NOMO-1 treated with DMSO at 0.1 percent for 48 hours (cell line): Measurements from ENCODE around the gene MRPS9.

Experiments used
- DNase-seq: peaks from one replicate; lab custom pipeline; 2025; ENCODE audit not compliant: unreplicated experiment; lab: John Stamatoyannopoulos, UW

MRPS9 gene

GRCh38 chr2:105078906-105079495, 41.1 kb downstream of the MRPS9 start:
- no peak for DNase-seq

GRCh38 chr2:105080461-105080860, 42.6 kb downstream of the MRPS9 start:
- no peak for DNase-seq

GRCh38 chr2:105081006-105081601, 43.2 kb downstream of the MRPS9 start:
- no peak for DNase-seq

- DNase-seq = no peak
Observed at GRCh38 chr2:105082107-105082506, 44.2 kb downstream of the MRPS9 start.

- DNase-seq = no peak
Observed at GRCh38 chr2:105085525-105085924, 47.7 kb downstream of the MRPS9 start.

- no peak for DNase-seq
Observed at GRCh38 chr2:105087273-105087672, 49.4 kb downstream of the MRPS9 start.

GRCh38 chr2:105090091-105090490, 52.2 kb downstream of the MRPS9 start:
- DNase-seq = peak; percentile 44

GRCh38 chr2:105092797-105093196, 54.9 kb downstream of the MRPS9 start:
- DNase-seq = no peak

- DNase-seq = peak; percentile 20
Observed at GRCh38 chr2:105099153-105099552, 61.3 kb downstream of the MRPS9 start.

- DNase-seq = peak; percentile 94
Observed at GRCh38 chr2:105100046-105100840, 62.4 kb downstream of the MRPS9 start.

GRCh38 chr2:105102001-105102400, 64.1 kb downstream of the MRPS9 start:
- no peak for DNase-seq

GRCh38 chr2:105102963-105103421, 65.1 kb downstream of the MRPS9 start:
- no peak for DNase-seq

GRCh38 chr2:105103481-105103880, 65.6 kb downstream of the MRPS9 start:
- no peak for DNase-seq

- peak; percentile 4 for DNase-seq
Observed at GRCh38 chr2:105104208-105104731, 66.4 kb downstream of the MRPS9 start.

GRCh38 chr2:105110295-105110829, 72.5 kb downstream of the MRPS9 start:
- DNase-seq = no peak

GRCh38 chr2:105111365-105112150, 73.7 kb downstream of the MRPS9 start:
- DNase-seq = no peak

- no peak for DNase-seq
Observed at GRCh38 chr2:105112345-105112744, 74.5 kb downstream of the MRPS9 start.

GRCh38 chr2:105113616-105114291, 75.9 kb downstream of the MRPS9 start:
- DNase-seq = no peak

- peak; percentile 13 for DNase-seq
Observed at GRCh38 chr2:105114551-105114950, 76.7 kb downstream of the MRPS9 start.

- DNase-seq = no peak
Observed at GRCh38 chr2:105116348-105116747, 78.5 kb downstream of the MRPS9 start.
